HepG2 (cell line): ENCODE results near the gene SDK1. TPM values are rescaled to one million over a fixed set of nuclear protein-coding genes. Genes with fewer than 3 reads are reported as not detected.

Experiments used
- ATAC-seq: fragments of 200-7000 bp; cut with Tn5 transposase; 3 replicates; pipeline ENCODE4 v1.9.1; 2020; ENCODE audit warnings: mild to moderate bottlenecking, moderate library complexity
- BruUV-seq: library from RNA; stranded (reverse); fragments of 400-500 nt; replicated peaks from 2 replicates; lab custom pipeline; 2021; lab: Mats Ljungman, UMichigan
- CTCF ChIA-PET: fragments of 300-600 bp; formaldehyde crosslinking; extraction: SDS; loops from one replicate; lab custom pipeline; 2021; ENCODE audit warnings: low total read pairs, inconsistent platforms, low intra/inter-chr PET ratio; lab: Yijun Ruan, JAX
- POLR2A ChIA-PET: fragments of 350-600 bp; sonication (Branson Sonifier 250); formaldehyde crosslinking; loops from one replicate; lab custom pipeline; 2020; ENCODE audit warnings: antibody characterized with exemption, inconsistent platforms; lab: Yijun Ruan, JAX
- DNase-seq: peaks from one replicate; pipeline ENCODE4 v3.0.0-alpha.2; 2015; ENCODE audit warnings: low spot score
- FAIRE-seq: peaks from 3 replicates; lab custom pipeline; 2011; peaks lifted over from hg19 to GRCh38; lab: Jason Lieb, UNC
- H2AFZ ChIP-seq: one replicate; pipeline ENCODE4 v1.6.1; 2011; ENCODE audit warnings: low read length, inconsistent platforms
- H3K27ac ChIP-seq: fragments of 300-600 bp; 3 replicates; pipeline ENCODE4 v1.8.0; 2011; ENCODE audit warnings: mixed run types, mild to moderate bottlenecking, mixed read lengths, low read length, inconsistent platforms; ENCODE audit not compliant: insufficient read depth; ENCODE audit errors: extremely low read length
- H3K27me3 ChIP-seq, 2 experiments: fragments of 200-600 bp in 1 of 2; 2 replicates in 1 of 2; 3 replicates in 1 of 2; pipeline versions ENCODE4 v1.6.0 to v1.8.0; 2011; ENCODE audit warnings: low read length in 2 of 2, mild to moderate bottlenecking in 2 of 2, moderate library complexity in 2 of 2, inconsistent platforms in 1 of 2; ENCODE audit not compliant: insufficient read depth in 2 of 2, control insufficient read depth in 1 of 2
- H3K36me3 ChIP-seq, 2 experiments: fragments of 200-600 bp in 1 of 2; replicated peaks in 1 of 2; 2 replicates in 1 of 2; 3 replicates in 1 of 2; pipeline versions ENCODE4 v1.5.1 to v1.8.0; 2011; ENCODE audit warnings: low read length in 2 of 2, inconsistent platforms in 1 of 2; ENCODE audit not compliant: insufficient read depth in 2 of 2, control insufficient read depth in 1 of 2
- H3K4me1 ChIP-seq: 2 replicates; pipeline ENCODE4 v1.5.1; 2012; ENCODE audit warnings: low read length, inconsistent platforms; ENCODE audit not compliant: insufficient read depth
- H3K4me2 ChIP-seq: 2 replicates; pipeline ENCODE4 v1.6.0; 2011; ENCODE audit warnings: low read depth, low read length, inconsistent platforms
- H3K4me3 ChIP-seq, 3 experiments: fragments of 200-600 bp in 1 of 3; sonication (generic), shearing (Covaris generic) in 1 of 3; replicated peaks in 1 of 3; 2 replicates each; pipeline ENCODE4 v1.5.1; 2011 to 2016; ENCODE audit warnings: low read length in 3 of 3, inconsistent platforms in 2 of 3, low read depth in 2 of 3, mild to moderate bottlenecking in 2 of 3, control low read depth in 1 of 3, mixed read lengths in 1 of 3; ENCODE audit not compliant: insufficient read depth in 1 of 3
- H3K79me2 ChIP-seq: one replicate; pipeline ENCODE4 v1.6.1; 2011; ENCODE audit warnings: low read length, inconsistent platforms; ENCODE audit not compliant: insufficient read depth
- H3K9ac ChIP-seq: 2 replicates; pipeline ENCODE4 v1.6.0; 2011; ENCODE audit warnings: mild to moderate bottlenecking, low read depth, low read length, inconsistent platforms; ENCODE audit not compliant: insufficient read depth
- H3K9me3 ChIP-seq: 2 replicates; pipeline ENCODE4 v1.5.1; 2012; ENCODE audit warnings: mild to moderate bottlenecking, low read length
- H4K20me1 ChIP-seq: 2 replicates; pipeline ENCODE4 v1.6.0; 2011; ENCODE audit warnings: inconsistent platforms, mild to moderate bottlenecking, low read length, moderate library complexity; ENCODE audit not compliant: insufficient read depth
- NCOA1 ChIP-seq: sonication (generic); formaldehyde crosslinking; IDR thresholded peaks from 2 replicates; pipeline ENCODE4 v1.9.0; 2021; ENCODE audit warnings: missing genetic modification reagents
- NFRKB ChIP-seq: fragments of 450-650 bp; IDR thresholded peaks from 2 replicates; pipeline ENCODE4 v1.6.1; 2017
- POLR2A ChIP-seq, 2 experiments: IDR thresholded peaks; 2 replicates each; pipeline ENCODE4 v1.6.1; 2011; ENCODE audit warnings: low read depth in 2 of 2, low read length in 2 of 2, mild to moderate bottlenecking in 1 of 2, moderate library complexity in 1 of 2; ENCODE audit not compliant: insufficient read depth in 1 of 2
- RCOR2 ChIP-seq: IDR thresholded peaks from 2 replicates; pipeline ENCODE4 v1.6.1; 2016; ENCODE audit warnings: missing biosample characterization, missing genetic modification reagents
- SAP130 ChIP-seq: IDR thresholded peaks from 2 replicates; pipeline ENCODE4 v1.6.1; 2016; ENCODE audit warnings: low read depth
- SIX1 ChIP-seq: sonication (generic); formaldehyde crosslinking; IDR thresholded peaks from 2 replicates; pipeline ENCODE4 v1.4.0; 2020; ENCODE audit warnings: missing genetic modification reagents, borderline replicate concordance
- TEAD3 ChIP-seq: optimal IDR thresholded peaks from 2 replicates; pipeline ENCODE3; 2016; ENCODE audit warnings: borderline replicate concordance
- U2AF2 ChIP-seq: fragments of 200-400 bp; formaldehyde crosslinking; IDR thresholded peaks from 2 replicates; pipeline ENCODE4 v1.6.1; 2017; ENCODE audit warnings: low read depth, mild to moderate bottlenecking, low read length
- ZNF530 ChIP-seq: sonication (generic); formaldehyde crosslinking; IDR thresholded peaks from 2 replicates; pipeline ENCODE4 v1.5.0; 2020; ENCODE audit warnings: low read depth, mild to moderate bottlenecking, missing genetic modification reagents
- WGBS: methylation state at CpG from one replicate; pipeline ENCODE4 v1.1.6; 2017; ENCODE audit warnings: low lambda C conversion rate; 5-methylcytosine and 5-hydroxymethylcytosine counted together
- in situ Hi-C: cut with HindIII; loops from 2 replicates; pipeline ENCODE4 v1.10.0; 2017; ENCODE audit warnings: low pct_unique_long_range_greater_than_20kb; ENCODE audit not compliant: extremely low pct_ligation_motif_present
- intact Hi-C: fragments of 100-400 bp; cut with micrococcal nuclease; formaldehyde crosslinking; loops from one replicate; pipeline ENCODE4 v1.10.0; 2022; ENCODE audit not compliant: unreplicated experiment
- polyA plus RNA-seq, 8 experiments: library from polyadenylated mRNA; depleted of rRNA in 3 of 8; stranded (reverse) in 7 of 8; unstranded in 1 of 8; fragments of >200 nt; fragmentation: Illumina TruSeq in 4 of 8; extraction: Trizol in 4 of 8; gene quantifications; 2 replicates each; pipeline versions ENCODE4 v1.2.1 to v1.2.3, GENCODE V29; 2011 to 2016; ENCODE audit warnings: low read depth in 4 of 8, missing spikeins in 1 of 8, mixed read lengths in 1 of 8; ENCODE audit not compliant: insufficient read depth in 1 of 8
- total RNA-seq, 5 experiments: library from RNA; depleted of rRNA; stranded (reverse); fragments of >200 nt; fragmentation: Illumina TruSeq; extraction: Trizol; gene quantifications; 2 replicates each; pipeline ENCODE4 v1.2.3, GENCODE V29; 2016; ENCODE audit warnings: low read depth in 1 of 5
- TF ChIP-seq, protein P1 (sequence below): sonication (generic); formaldehyde crosslinking; IDR thresholded peaks from 2 replicates; pipeline ENCODE4 v1.5.1; 2020; ENCODE audit warnings: missing genetic modification reagents, mild to moderate bottlenecking, borderline replicate concordance
- TF ChIP-seq, protein P2 (sequence below): sonication (generic); formaldehyde crosslinking; IDR thresholded peaks from 2 replicates; pipeline ENCODE4 v1.8.0; 2022; ENCODE audit warnings: mild to moderate bottlenecking, missing genetic modification reagents; ENCODE audit not compliant: insufficient replicate concordance

SDK1 gene
- total and polyA plus RNA-seq, 2 of the 13 experiments (the other 11 are each of a cell fraction or from before 2014, with no cell fraction given) = 0.35 to 2.4 TPM

DNA sequence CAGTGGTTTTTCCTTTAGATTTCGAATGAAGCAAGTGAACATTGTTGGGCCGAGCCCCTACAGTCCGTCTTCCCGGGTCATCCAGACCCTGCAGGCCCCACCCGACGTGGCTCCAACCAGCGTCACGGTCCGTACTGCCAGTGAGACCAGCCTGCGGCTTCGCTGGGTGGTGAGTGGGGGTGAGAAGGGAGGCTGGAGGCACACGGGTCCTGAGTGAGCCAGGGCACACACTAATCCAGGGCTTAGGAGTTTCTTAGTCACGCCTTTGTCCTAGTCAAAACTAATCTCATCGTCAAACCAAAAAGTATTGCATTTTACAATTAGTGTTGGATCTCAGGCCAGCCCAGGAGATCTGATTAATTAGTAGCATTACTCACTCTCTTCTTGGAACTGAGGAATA is 812.2 kb downstream of the SDK1 start (continued):
- TF ChIP-seq POLR2A (IDR thresholded peaks at IDR 0.05; ENCODE audit: insufficient read depth in 1 of 2, low read depth in 2 of 2, low read length in 2 of 2) (no peak), U2AF2 (no peak), NCOA1 (CRISPR knock-in tag) (no peak), SIX1 (CRISPR knock-in tag) (no peak)
- TF ChIP-seq, protein P1, sequence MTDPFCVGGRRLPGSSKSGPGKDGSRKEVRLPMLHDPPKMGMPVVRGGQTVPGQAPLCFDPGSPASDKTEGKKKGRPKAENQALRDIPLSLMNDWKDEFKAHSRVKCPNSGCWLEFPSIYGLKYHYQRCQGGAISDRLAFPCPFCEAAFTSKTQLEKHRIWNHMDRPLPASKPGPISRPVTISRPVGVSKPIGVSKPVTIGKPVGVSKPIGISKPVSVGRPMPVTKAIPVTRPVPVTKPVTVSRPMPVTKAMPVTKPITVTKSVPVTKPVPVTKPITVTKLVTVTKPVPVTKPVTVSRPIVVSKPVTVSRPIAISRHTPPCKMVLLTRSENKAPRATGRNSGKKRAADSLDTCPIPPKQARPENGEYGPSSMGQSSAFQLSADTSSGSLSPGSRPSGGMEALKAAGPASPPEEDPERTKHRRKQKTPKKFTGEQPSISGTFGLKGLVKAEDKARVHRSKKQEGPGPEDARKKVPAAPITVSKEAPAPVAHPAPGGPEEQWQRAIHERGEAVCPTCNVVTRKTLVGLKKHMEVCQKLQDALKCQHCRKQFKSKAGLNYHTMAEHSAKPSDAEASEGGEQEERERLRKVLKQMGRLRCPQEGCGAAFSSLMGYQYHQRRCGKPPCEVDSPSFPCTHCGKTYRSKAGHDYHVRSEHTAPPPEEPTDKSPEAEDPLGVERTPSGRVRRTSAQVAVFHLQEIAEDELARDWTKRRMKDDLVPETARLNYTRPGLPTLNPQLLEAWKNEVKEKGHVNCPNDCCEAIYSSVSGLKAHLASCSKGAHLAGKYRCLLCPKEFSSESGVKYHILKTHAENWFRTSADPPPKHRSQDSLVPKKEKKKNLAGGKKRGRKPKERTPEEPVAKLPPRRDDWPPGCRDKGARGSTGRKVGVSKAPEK (CRISPR knock-in tag) = no peak

DNA sequence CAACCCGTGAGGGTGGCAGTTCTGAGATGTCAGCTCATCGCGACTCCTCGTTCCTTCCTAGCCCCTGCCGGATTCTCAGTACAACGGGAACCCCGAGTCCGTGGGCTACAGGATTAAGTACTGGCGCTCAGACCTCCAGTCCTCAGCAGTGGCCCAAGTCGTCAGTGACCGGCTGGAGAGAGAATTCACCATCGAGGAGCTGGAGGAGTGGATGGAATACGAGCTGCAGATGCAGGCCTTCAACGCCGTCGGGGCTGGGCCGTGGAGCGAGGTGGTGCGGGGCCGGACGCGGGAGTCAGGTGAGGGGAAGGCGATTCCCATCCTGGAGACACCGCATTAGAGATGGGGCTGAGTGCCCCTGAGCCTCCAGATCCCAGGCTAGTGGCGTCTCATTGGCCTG is 812.9 kb downstream of the SDK1 start:
- Histone ChIP-seq H3K4me1 (no peaks in the 10 kb centered on the region), H3K27me3 (no peaks in the 10 kb centered on the region), H3K4me3 (no peak overlapping the region), H3K9me3 (no peaks in the 10 kb centered on the region), H4K20me1 (no peaks in the 10 kb centered on the region), H3K4me2 (no peak overlapping the region), H3K27ac (no peak overlapping the region)
- FAIRE-seq = no peak
- WGBS = 93% methylated on average over 13 of the region's 25 CpGs
- CTCF ChIA-PET = no interaction called here
- no TSS peak for BruUV-seq
- ATAC-seq = no peak
- in situ Hi-C loops = no loop called here
- TF ChIP-seq SAP130 = no peak
- TF ChIP-seq ZNF530 (CRISPR knock-in tag) = no peak
- no peak for TF ChIP-seq TEAD3 (CRISPR knock-in tag)
- TF ChIP-seq RCOR2 (CRISPR knock-in tag) = no peak
- no peak for TF ChIP-seq NFRKB
- TF ChIP-seq, protein P2, sequence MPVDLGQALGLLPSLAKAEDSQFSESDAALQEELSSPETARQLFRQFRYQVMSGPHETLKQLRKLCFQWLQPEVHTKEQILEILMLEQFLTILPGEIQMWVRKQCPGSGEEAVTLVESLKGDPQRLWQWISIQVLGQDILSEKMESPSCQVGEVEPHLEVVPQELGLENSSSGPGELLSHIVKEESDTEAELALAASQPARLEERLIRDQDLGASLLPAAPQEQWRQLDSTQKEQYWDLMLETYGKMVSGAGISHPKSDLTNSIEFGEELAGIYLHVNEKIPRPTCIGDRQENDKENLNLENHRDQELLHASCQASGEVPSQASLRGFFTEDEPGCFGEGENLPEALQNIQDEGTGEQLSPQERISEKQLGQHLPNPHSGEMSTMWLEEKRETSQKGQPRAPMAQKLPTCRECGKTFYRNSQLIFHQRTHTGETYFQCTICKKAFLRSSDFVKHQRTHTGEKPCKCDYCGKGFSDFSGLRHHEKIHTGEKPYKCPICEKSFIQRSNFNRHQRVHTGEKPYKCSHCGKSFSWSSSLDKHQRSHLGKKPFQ (CRISPR knock-in tag) = no peak
- TF ChIP-seq, all 625 proteins: peak for 0
- Histone ChIP-seq H3K36me3 (no peaks in the 10 kb centered on the region; a peak in 1 of 5 replicates), H2AFZ (no peak overlapping the region), H3K79me2 (no peaks in the 10 kb centered on the region), H3K9ac (no peak overlapping the region)
- POLR2A ChIA-PET = no interaction called here
- intact Hi-C loops = no loop called here
- DNase-seq = no peak
